Mucosa of stomach (tissue), 1 donor: ENCODE data around the gene RNF149.
"Not testable (repeated sequence)": the region's sequence is repeated elsewhere in the genome, so short reads cannot be mapped to it uniquely, and the experiment has no call there.

Experiments
- H3K27me3 ChIP-seq: one replicate; pipeline ENCODE4 v1.7.0; 2013; ENCODE audit warnings: mild to moderate bottlenecking, low read length; ENCODE audit not compliant: control insufficient read depth, insufficient read depth
- H3K36me3 ChIP-seq: one replicate; pipeline ENCODE4 v1.7.0; 2013; ENCODE audit warnings: low read length; ENCODE audit not compliant: control insufficient read depth, insufficient read depth
- H3K4me1 ChIP-seq: one replicate; pipeline ENCODE4 v1.7.0; 2013; ENCODE audit warnings: mild to moderate bottlenecking, low read length; ENCODE audit not compliant: control insufficient read depth, insufficient read depth
- H3K4me3 ChIP-seq: one replicate; pipeline ENCODE4 v1.7.0; 2013; ENCODE audit warnings: low read length
- H3K9ac ChIP-seq: one replicate; pipeline ENCODE4 v1.7.0; 2013; ENCODE audit warnings: mild to moderate bottlenecking, low read length, moderate library complexity
- H3K9me3 ChIP-seq: one replicate; pipeline ENCODE4 v1.7.0; 2013; ENCODE audit warnings: mild to moderate bottlenecking, low read length, moderate library complexity; ENCODE audit not compliant: control insufficient read depth
- donor health status: Pancreatic carcinoma.

The RNF149 gene

GRCh38 chr2:101308432-101309210 is at the start of gene RNF149:
Gene RNF149 (minus strand): TSS chr2:101308701. CDS start chr2:101308588, 113 bp downstream.
- Histone ChIP-seq H3K9ac (peak within 1 kb of the TSS; percentile 95), H3K4me3 (peak within 1 kb of the TSS; percentile 85), H3K36me3 (no peaks in the 10 kb centered on the region), H3K4me1 (peaks cover 23% of the 10 kb centered on the region), H3K9me3 (no peaks in the 10 kb centered on the region), H3K27me3 (no peaks in the 10 kb centered on the region)

GRCh38 chr2:101357376-101357775 is 48.9 kb upstream of the RNF149 start:
- Histone ChIP-seq H3K27me3 (no peaks in the 10 kb centered on the region), H3K4me3 (no peak overlapping the region), H3K9ac (no peak overlapping the region), H3K36me3 (no peaks in the 10 kb centered on the region), H3K4me1 (peaks cover 21% of the 10 kb centered on the region), H3K9me3 (no peaks in the 10 kb centered on the region)

GRCh38 chr2:101356521-101356920 is 48.0 kb upstream of the RNF149 start:
- no peak overlapping the region for H3K9ac ChIP-seq

GRCh38 chr2:101356055-101356454 is 47.6 kb upstream of the RNF149 start:
- Histone ChIP-seq H3K27me3 (no peaks in the 10 kb centered on the region), H3K4me3 (no peak overlapping the region), H3K9me3 (no peaks in the 10 kb centered on the region), H3K9ac (no peak overlapping the region), H3K36me3 (no peaks in the 10 kb centered on the region), H3K4me1 (peaks cover 13% of the 10 kb centered on the region)

More at GRCh38 chr2:101356521-101356920, 48.0 kb upstream of the RNF149 start:
- Histone ChIP-seq H3K4me3 (no peak overlapping the region), H3K27me3 (no peaks in the 10 kb centered on the region), H3K9me3 (no peaks in the 10 kb centered on the region), H3K36me3 (no peaks in the 10 kb centered on the region), H3K4me1 (peaks cover 17% of the 10 kb centered on the region)

- Histone ChIP-seq H3K27me3 (no peaks in the 10 kb centered on the region), H3K9ac (no peak overlapping the region), H3K4me1 (peaks cover 11% of the 10 kb centered on the region), H3K36me3 (no peaks in the 10 kb centered on the region), H3K9me3 (no peaks in the 10 kb centered on the region), H3K4me3 (no peak overlapping the region)
Measured at GRCh38 chr2:101355401-101356054, 47.0 kb upstream of the RNF149 start.

GRCh38 chr2:101354420-101355311 is 46.2 kb upstream of the RNF149 start:
- Histone ChIP-seq H3K36me3 (no peaks in the 10 kb centered on the region), H3K9me3 (no peaks in the 10 kb centered on the region), H3K4me1 (peaks cover 8% of the 10 kb centered on the region), H3K4me3 (no peak overlapping the region), H3K9ac (no peak overlapping the region), H3K27me3 (no peaks in the 10 kb centered on the region)

GRCh38 chr2:101352631-101353030 is 44.1 kb upstream of the RNF149 start:
- H3K27me3 ChIP-seq, H3K4me1 ChIP-seq: not testable (repeated sequence)

GRCh38 chr2:101351207-101351606 is 42.7 kb upstream of the RNF149 start:
- no peak overlapping the region for H3K9ac ChIP-seq
- no peaks in the 10 kb centered on the region for H3K36me3 ChIP-seq
- H3K27me3 ChIP-seq: no peaks in the 10 kb centered on the region
- no peaks in the 10 kb centered on the region for H3K4me1 ChIP-seq
- H3K9me3 ChIP-seq: no peaks in the 10 kb centered on the region
- no peak overlapping the region for H3K4me3 ChIP-seq

More at GRCh38 chr2:101352631-101353030, 44.1 kb upstream of the RNF149 start:
- H3K36me3 ChIP-seq, H3K9ac ChIP-seq, H3K9me3 ChIP-seq, H3K4me3 ChIP-seq: not testable (repeated sequence)

GRCh38 chr2:101349893-101350662 is 41.6 kb upstream of the RNF149 start:
- no peaks in the 10 kb centered on the region for H3K9me3 ChIP-seq
- H3K27me3 ChIP-seq: no peaks in the 10 kb centered on the region
- no peak overlapping the region for H3K4me3 ChIP-seq
- no peaks in the 10 kb centered on the region for H3K4me1 ChIP-seq
- no peaks in the 10 kb centered on the region for H3K36me3 ChIP-seq
- no peak overlapping the region for H3K9ac ChIP-seq

- Histone ChIP-seq H3K4me3 (no peak overlapping the region), H3K27me3 (no peaks in the 10 kb centered on the region), H3K4me1 (no peaks in the 10 kb centered on the region), H3K9ac (no peak overlapping the region), H3K9me3 (no peaks in the 10 kb centered on the region), H3K36me3 (no peaks in the 10 kb centered on the region)
Measured at GRCh38 chr2:101348883-101349282, 40.4 kb upstream of the RNF149 start.

- no peak overlapping the region for H3K4me3 ChIP-seq
- H3K9me3 ChIP-seq: no peaks in the 10 kb centered on the region
- no peaks in the 10 kb centered on the region for H3K27me3 ChIP-seq
- no peak overlapping the region for H3K9ac ChIP-seq
- no peaks in the 10 kb centered on the region for H3K36me3 ChIP-seq
- peaks cover 2% of the 10 kb centered on the region for H3K4me1 ChIP-seq
Measured at GRCh38 chr2:101346909-101347308, 38.4 kb upstream of the RNF149 start.
